Dermis blood vessel endothelial cell (primary cell): ENCODE data around the gene JADE2. TPM values are rescaled to one million over a fixed set of nuclear protein-coding genes. Genes with fewer than 3 reads are reported as not detected.
"Not testable (repeated sequence)": the region's sequence is repeated elsewhere in the genome, so short reads cannot be mapped to it uniquely, and the experiment has no call there.

ENCODE experiments used
- DNase-seq: peaks from one replicate; pipeline ENCODE4 v3.0.0; 2010
- total RNA-seq: library from RNA; depleted of rRNA; stranded (reverse); fragments of >200 nt; gene quantifications from 2 replicates; pipeline ENCODE4 v1.2.3, GENCODE V29; 2014

The JADE2 gene
- total RNA-seq, 1 donor from 2014 or later, result 23.3 TPM

DNA sequence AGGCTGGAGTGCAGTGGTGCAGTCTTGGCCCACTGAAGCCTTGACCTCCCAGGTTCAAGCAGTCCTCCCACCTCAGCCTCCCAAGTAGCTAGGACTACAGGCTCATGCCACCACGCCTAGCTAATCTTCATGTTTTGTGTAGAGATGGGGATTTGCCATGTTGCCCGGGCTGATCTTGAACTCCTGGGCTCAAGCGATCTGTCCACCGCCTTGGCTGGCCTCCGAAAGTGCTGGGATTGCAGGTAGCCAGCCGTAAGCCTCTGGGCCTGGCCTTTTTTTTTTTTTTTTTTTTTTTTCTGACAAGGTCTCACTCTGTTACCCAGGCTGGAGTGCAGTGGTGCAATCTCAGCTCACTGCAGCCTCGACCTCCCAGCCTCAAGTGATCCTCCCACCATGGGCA is 27.2 kb downstream of the JADE2 start:
- DNase-seq, result not testable (repeated sequence)

DNA sequence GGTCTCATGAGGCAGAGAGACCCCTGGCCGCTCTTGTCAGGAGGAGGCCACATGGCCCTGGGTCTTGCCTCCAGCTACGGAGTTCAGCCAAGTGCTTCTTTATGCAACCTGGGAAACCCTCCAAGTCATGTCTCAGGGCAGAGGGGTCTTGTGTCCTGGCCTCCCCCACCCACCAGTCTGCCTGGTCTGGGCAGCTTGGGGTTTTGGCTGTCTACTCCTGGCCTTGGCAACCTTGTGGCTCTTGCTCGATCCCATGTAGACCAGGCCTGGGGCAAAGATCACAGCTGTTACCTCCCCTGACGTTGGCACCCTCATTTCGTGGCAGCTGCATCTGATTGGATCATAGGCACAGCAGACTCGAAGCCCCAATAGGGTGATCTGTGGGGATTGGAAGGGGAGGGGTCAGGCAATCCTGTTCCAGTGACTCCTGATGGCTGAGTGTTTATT is 28.4 kb downstream of the JADE2 start:
- DNase-seq, result peak; percentile 13

DNA sequence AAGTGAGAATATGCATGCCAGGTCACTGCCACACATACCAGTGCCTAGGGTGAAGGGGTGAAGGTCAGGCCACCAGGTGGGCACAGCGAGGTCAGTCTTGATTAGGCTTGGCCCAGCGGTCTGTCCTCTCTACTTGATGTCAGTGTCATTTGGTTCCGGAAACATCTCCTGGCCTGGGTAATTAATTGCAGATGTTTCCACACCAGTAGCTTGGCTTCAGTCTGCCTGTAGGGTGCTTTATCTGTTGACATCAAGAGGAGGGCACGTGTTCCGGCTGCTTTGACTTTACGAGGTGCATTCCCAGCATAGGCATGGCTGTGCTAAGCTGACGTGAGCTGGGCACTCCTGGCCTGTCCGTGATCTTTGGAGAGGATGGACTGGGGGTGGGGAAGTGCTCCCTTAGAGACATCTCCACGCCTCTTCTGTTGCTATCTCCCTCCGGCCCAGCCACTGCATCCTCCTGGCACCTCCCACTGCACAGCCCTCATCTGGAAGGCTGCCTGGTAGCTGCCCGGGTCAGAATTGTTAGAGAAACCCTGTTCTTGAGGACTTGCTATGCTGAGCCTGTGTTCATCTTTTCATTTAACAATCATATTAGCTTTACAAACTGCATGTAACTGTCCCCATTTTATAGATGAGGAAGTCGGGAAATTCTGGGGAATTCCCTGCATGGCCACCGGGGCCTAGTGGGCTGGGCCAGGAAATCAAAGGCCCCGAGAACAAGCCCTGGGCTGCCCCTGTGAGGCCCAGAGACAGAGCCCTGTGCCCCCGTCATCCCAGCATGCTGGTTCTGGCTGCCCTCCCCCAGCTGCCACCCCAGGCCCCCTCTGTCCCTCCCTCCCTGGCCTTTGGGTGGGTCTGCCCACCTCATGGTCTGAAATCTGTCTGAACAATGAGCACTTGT is 29.1 kb downstream of the JADE2 start:
- DNase-seq, result peak; percentile 65

DNA sequence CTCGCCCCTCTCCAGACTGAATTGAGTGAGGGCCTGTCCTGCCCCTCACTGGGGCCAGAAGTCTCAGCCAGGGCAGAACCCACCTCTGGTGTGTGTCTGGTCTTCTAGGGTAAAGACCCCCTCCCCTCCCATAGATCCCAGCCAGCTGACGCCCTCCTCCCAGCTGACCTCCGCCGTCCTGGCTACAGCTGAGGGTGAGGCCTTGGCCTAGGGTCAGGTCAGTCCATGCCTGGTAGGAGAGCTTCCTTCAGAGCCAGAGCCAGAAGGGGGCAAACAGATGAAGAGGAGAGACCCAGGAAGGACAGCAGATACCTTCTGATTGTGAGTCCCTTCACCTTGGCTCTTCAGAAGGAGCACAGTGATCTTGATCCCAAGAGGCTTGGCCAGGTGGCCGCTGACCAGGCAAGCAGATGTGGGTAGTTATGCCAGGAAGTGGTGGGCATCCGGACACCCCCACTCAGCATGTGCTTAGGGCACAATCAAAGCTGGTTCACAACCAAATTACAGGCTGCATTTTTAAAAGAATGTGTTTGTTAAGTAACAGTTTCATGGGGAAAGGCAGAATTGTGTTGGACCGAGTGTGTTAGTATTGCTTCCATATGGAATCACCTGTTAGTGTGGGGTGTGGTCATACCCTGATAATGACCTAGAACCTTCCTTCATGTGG is 29.9 kb downstream of the JADE2 start:
- peak; percentile 50 for DNase-seq

DNA sequence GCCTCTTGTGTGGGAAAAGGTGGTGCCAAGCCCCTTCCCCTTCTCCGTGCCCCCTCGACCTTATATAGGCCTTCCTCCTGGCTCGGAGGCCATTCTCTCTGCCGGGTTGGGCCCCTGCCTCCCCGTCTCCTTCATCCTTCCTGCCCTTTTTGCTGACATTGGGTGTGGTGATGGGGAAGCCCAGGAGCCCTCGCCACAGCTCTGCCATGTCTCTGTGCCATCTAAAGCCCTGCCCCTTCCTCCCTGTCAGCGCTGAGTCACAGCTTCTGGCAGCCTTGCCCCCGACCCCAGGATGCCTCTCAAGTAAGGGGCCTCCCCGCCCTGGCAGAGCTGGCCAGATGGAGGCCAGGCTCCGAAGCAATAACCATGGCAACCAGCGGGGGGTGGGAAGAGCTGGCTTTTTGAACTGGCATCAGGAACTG is 30.4 kb downstream of the JADE2 start:
- DNase-seq, result peak; percentile 85

DNA sequence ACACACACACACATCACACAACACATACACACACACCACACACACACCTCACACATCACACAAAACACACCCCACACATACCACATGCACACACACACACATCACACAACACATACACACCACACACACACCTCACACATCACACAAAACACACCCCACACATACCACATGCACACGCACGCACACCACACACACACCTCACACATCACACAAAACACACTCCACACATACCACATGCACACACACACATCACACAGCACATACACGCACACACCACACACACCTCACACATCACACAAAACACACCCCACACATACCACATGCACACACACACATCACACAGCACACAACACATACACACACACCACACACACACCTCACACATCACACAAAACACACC is 31.1 kb downstream of the JADE2 start:
- not testable (repeated sequence) for DNase-seq

DNA sequence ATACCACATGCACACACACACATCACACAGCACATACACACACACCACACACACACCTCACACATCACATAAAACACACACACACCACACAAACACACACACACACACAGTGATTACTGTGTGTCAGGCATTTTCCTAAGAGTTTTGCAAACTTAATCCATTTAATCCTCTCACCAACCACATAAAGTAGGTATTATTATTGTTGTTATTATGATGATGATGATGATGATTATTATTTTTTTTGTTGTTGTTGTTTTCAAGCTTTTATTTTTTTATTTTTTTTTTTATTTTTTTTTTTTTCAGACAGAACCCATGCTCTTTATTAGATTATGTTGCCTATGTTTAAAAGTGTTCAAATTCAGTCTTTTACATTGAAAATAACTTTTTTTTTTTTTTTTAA is 31.5 kb downstream of the JADE2 start:
- DNase-seq, result no peak

DNA sequence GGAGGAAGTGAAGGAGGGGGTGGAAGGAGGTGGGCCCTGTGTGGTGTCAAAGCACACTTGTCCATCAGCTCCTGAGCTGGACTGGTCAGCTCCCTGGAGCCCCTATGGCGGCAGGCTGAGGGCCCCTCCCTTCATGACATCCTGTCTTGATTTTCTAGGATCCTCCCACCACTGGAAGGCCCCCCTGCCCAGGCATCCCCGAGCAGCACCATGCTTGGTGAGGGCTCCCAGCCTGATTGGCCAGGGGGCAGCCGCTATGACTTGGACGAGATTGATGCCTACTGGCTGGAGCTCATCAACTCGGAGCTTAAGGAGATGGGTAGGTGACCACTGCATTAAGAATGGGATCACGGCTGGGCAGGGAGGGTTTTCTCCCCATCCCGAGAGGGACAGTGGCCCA is 34.2 kb downstream of the JADE2 start:
- no peak for DNase-seq

DNA sequence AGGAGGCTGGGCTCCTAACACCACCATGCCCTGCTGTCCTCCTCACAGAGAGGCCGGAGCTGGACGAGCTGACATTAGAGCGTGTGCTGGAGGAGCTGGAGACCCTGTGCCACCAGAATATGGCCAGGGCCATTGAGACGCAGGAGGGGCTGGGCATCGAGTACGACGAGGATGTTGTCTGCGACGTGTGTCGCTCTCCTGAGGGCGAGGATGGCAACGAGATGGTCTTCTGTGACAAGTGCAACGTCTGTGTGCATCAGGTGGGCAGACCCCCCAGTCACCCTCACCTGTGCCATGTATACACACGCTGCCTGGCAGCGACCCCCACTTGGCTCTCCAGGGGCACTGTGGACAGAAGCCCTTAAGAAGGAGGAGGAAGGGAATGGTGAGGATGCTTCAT is 35.2 kb downstream of the JADE2 start:
- no peak for DNase-seq

DNA sequence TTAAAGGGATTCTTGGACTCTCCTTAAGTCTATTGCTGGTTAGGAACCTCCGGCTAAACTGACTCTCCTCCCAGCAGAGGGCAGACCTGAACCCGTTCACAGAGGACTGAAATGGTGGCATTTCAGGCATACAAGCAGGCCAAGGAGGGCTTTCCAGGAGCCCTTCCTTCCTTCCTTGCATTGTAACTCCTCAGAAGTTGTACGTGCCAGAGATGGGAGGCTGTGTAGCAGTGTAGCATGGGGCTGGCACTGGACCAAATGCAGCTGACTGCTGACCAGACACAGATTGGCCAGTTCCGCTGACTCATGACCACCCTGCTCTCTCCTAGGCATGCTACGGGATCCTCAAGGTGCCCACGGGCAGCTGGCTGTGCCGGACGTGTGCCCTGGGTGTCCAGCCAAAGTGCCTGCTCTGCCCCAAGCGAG is 36.4 kb downstream of the JADE2 start:
- DNase-seq, result peak; percentile 99

DNA sequence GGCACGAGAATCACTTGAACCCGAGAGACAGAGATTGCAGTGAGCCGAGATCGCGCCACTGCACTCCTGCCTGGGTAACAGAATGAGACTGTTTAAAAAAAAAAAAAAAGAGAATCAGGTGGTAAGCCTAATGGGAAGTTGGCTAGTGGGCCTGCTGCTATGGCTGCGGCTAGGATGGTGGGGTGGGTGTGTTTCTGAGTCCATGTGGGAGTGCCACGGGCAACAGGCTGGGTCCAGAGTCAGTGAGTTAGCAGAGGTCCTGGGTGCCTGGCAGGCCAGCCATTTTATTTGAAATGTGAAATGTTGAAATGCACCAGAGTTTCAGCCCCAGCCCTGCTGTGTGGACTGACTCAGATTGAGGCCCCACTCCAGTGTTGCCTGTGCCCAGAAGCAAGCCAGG is 37.8 kb downstream of the JADE2 start:
- no peak for DNase-seq

DNA sequence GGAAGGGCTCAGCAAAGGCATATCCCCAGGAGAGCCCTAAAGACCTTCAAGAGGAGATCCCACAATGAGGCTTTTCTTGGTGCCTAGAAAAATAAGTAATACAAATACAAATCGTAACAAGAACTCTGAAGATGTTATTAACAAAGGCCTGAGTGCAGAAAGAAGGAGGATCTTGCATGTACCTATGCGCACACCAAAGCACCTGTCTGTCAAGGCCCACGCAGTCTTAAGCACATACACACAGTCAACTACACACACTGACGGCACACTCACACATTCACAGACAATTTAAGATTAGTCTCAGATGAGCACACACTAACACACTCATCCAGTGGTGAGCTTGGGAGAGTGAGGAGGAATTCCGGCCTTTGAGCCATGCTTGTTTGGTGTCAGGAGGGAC is 38.5 kb downstream of the JADE2 start:
- DNase-seq, result no peak

DNA sequence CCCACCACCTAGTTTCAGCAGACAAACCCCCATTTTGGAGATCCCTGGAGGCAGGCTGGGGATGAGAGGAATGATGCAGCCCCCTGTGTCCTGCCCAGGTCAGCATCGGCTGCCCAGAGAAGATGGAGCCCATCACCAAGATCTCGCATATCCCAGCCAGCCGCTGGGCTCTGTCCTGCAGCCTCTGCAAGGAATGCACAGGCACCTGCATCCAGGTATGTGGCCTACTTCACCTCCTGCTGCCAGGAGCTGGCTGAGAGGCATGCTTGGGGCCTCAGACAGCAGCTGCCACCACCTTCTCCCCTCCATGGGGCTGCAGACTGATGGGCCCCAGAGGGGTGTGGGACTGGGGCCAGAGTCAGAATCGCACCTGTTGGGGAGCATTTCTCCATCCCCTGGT is 38.9 kb downstream of the JADE2 start:
- DNase-seq, result no peak

DNA sequence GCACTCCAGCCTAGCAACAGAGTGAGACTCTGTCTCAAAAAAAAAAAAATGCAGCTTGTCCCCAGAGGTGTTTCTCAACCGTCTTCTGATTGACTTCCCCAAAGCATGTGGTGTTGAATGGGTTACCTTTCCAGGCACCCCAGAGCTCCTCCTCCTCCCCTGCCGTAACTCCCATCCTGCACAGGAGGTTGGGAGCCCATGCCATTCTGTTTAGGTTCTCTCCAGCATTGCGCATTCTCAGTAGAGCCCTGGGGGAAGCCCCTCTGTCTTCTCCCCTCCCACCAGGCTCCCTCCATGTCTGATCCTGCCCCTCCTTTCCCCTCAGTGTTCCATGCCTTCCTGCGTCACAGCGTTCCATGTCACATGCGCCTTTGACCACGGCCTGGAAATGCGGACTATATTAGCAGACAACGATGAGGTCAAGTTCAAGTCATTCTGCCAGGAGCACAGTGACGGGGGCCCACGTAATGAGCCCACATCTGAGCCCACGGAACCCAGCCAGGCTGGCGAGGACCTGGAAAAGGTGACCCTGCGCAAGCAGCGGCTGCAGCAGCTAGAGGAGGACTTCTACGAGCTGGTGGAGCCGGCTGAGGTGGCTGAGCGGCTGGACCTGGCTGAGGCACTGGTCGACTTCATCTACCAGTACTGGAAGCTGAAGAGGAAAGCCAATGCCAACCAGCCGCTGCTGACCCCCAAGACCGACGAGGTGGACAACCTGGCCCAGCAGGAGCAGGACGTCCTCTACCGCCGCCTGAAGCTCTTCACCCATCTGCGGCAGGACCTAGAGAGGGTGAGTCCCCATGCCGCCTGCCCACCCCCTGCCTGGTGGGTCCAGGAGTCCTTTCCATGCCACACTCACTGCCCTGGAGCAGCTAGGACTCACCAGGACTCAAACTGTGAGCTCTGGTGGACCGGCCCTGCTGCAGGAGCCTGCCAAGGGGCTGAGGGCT is 40.6 kb downstream of the JADE2 start:
- DNase-seq, result no peak

DNA sequence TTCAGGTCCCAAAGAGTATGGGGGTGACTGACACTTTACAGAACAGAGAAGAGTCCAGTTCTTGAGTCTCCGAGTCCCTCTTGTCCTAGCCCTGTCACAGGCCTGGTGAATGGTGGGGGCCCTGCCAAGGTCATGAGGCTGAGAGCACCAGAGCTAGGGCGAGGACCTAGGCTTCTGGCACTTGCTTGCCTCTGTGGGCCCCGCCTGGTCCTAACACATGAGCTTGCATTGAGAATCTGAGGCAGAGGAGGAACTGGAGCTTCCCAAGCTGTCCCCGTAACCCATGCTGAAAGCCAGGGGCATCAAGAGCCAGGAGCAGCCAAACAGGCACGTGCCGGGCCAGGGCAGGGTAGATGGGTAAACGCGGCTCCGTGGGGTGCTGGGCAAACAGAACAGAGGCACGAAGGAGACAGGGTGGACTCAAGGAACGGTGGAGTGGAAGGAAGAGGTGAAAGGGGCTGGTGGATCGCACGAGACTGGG is 41.3 kb downstream of the JADE2 start:
- no peak for DNase-seq

DNA sequence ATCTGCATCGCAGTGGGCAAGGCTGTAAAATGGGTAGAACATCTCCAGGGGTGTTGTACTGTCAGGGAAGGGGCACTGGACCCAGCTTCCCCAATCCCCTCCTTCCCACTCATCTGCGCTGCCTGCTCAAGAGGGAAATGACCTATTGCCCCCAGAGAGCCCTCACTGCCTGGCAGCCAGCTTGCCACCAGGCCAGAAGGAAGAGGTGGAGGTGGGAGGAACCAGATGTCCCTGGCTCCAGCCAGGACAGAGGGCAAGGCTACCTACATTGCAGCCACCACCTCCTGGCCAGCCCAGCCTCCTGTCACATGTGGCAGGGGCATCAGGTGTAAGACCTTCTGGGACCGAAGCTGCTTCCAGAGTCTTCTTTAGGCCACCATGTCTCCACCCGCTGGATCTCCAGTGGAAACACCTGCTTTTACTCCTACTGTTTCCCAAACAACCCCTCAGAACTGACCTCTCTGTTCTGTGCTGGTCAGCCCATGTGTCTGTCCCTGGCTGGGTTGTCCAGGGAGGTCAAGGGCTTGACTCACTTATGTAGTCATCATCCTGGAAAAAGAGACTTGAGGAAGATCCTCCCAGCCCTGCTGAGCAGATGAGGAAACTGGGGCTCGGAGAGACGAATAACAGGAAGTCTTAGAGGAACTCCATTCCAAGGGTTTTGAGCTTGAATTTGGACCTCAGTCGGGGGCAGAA is 42.3 kb downstream of the JADE2 start:
- peak; percentile 83 for DNase-seq

DNA sequence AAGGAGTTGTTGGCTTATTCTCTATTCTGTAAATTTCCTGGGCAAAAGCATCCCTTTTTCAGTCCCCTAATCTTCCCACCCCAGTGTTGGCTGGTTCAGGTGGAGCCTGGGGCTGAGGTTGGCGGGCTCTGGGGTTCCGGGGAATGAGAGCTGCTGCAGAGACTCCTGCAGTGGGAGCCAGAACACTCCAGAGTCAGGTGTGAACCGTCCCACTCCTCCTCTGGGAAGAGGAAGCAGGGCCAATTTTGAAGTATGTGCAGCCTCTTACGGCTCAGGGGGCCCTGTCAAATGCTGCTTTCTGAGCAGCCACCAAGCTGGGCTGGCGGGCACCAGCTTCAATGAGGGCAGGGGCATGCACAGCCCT is 42.8 kb downstream of the JADE2 start:
- no peak for DNase-seq

DNA sequence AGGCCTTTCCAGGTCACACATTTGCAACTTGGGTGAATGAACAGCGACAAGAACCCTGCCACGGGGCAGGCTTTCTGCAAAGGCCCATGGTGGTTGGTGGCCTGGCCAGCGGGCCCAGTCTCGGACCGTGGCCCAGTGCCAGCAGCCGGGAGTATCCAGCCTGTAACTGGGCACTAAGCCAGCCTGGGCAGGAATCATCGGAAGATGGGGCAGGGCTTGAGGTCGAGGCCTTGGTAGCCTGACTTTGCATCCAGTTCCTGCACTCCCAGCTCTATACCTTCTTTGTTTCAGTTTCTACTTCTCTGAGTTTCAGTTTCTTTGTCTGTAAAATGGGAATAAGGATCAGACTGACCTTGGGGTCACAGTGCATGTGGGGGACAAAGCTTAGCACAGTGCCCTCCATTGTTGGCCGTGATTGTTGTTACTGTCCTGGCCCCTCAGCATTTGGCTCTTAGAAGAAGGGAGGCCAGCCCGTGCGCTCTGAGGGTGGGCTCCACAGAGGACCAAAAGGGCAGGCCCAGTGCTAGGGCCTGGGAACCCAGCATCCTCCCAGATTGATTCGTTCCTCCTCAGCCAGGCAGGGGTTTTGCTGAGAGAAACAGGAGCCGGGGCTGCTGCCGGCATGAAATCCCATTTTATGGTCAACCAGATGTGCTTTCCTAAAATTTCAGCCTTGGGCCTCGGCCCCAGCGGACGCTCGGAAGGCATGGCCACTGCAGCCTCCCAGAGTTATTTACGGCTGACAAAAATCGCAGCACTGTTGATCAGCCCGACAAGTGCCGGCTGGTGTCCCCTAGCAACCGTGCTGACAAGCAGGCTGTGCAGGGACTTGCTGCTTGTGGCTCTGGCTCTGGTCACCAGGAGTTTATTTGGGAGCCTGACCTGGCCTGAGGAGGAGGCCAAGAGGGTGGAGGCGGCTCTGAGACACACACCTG is 43.6 kb downstream of the JADE2 start:
- peak; percentile 91 for DNase-seq

DNA sequence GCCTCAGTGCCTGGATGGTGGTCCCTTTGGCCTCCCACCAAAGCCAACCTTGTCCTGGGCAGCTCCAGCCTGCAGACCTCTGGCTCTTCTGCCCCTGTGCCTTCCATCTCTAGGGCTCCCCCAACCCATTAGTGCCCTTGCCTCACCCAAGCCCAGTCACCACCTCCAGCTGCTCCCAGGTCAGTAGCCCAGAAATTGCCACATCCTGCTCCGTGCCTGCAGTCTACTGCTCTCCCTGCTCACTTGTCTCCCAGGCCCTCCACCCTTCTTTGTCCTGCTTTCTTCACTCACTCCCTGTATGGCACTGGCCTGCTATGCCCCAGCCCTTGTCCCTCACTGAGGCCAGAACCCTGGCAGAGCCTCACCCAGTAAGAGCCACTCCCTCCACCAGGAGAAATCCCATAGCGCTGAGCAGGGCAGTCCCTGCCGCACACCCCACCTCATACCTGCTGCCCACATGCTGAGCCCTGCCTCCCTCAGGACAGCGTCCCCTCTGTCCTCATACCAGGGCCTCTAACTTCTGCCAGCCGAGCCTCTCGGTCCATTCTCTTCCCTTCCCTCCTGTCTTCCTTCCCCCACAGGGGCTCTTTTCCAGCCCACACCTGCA is 44.4 kb downstream of the JADE2 start:
- no peak for DNase-seq

DNA sequence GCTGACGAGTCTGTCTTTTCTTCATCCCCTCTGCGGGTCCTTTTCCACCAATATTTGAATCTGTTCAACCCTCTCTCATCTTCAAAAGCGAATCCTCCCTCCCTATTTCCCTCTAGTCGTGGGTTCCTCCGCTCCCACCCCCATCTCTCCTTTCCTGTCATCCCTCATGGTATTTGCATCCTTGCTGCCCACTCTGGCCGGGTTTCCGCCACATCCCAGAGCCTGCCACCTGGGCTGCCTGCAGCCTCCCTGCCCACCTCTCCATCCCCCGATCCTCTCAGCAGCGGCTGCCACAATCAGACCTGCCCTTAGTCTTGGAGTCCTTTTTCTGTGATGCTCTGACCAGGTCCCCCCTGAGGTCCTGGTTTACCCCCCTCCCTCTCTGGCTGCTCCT is 44.9 kb downstream of the JADE2 start:
- no peak for DNase-seq

DNA sequence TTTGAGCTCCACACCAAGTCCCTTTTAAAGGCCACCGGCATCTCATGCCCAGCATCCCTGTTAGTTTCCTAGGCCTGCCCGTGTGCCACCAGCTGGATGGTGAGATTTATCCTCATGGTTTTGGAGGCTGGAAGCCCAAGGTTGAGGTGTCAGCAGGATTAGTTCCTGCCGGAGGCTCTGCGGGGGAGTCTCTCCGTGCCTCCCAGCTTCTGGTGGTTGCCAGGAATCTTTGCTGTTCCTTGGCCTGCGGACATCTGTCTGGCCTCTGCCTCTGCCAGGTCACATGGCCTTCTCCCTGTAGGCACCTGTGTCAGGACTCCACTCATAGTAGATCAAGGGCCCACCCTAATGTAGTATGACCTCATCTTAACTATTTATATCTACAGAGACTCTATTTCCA is 45.4 kb downstream of the JADE2 start:
- no peak for DNase-seq
